Tongue (tissue), 2 donors: ENCODE results near the gene PIGU. TPM values are rescaled to one million over a fixed set of nuclear protein-coding genes. Genes with fewer than 3 reads are reported as not detected.
"Not testable (repeated sequence)": the region's sequence is repeated elsewhere in the genome, so short reads cannot be mapped to it uniquely, and the experiment has no call there.

Experiments used
- DNase-seq: peaks from one replicate; pipeline ENCODE4 v3.0.0-alpha.2; 2015
- total RNA-seq: library from RNA; depleted of rRNA; stranded (reverse); fragments of >200 nt; gene quantifications from one replicate; pipeline ENCODE4 v1.2.3, GENCODE V29; 2014

Gene PIGU
- total RNA-seq, 1 donor from 2014 or later = 8.8 TPM

- no peak for DNase-seq
Observed at GRCh38 chr20:34706912-34707784, 30.3 kb upstream of the PIGU start.

- DNase-seq = no peak
Observed at GRCh38 chr20:34706302-34706875, 29.5 kb upstream of the PIGU start.

- DNase-seq = no peak
Observed at GRCh38 chr20:34705397-34706301, 28.8 kb upstream of the PIGU start.

GRCh38 chr20:34705008-34705396 lies 28.1 kb upstream of the PIGU start:
- no peak for DNase-seq

GRCh38 chr20:34704177-34705007 lies 27.5 kb upstream of the PIGU start, which contains the start of gene TP53INP2:
Gene TP53INP2, plus strand, starts transcription at chr20:34704344. Its CDS starts 4,396 bp downstream, at chr20:34708740.
- peak; percentile 93 for DNase-seq

- DNase-seq = peak; percentile 53
Observed at GRCh38 chr20:34703424-34704176, 26.7 kb upstream of the PIGU start.

- no peak for DNase-seq
Observed at GRCh38 chr20:34703061-34703423, 26.1 kb upstream of the PIGU start.

- DNase-seq = no peak
Observed at GRCh38 chr20:34701405-34702085, 24.7 kb upstream of the PIGU start.

GRCh38 chr20:34693414-34693813 lies 16.5 kb upstream of the PIGU start:
- DNase-seq = no peak

- no peak for DNase-seq
Observed at GRCh38 chr20:34691838-34692237, 14.9 kb upstream of the PIGU start.

GRCh38 chr20:34689486-34689885 lies 12.6 kb upstream of the PIGU start:
- DNase-seq = no peak

- DNase-seq = no peak
Observed at GRCh38 chr20:34683667-34684066, 6.8 kb upstream of the PIGU start.

GRCh38 chr20:34680586-34681175 lies 3.8 kb upstream of the PIGU start:
- no peak for DNase-seq

GRCh38 chr20:34675993-34676641 lies 775 bp downstream of the PIGU start:
- DNase-seq = no peak

- no peak for DNase-seq
Observed at GRCh38 chr20:34675561-34675960, 1.3 kb downstream of the PIGU start.

GRCh38 chr20:34673412-34673811 lies 3.5 kb downstream of the PIGU start:
- no peak for DNase-seq

- no peak for DNase-seq
Observed at GRCh38 chr20:34669094-34669493, 7.8 kb downstream of the PIGU start.

GRCh38 chr20:34664751-34665150 lies 12.1 kb downstream of the PIGU start:
- not testable (repeated sequence) for DNase-seq

- DNase-seq = no peak
Observed at GRCh38 chr20:34663213-34663943, 13.5 kb downstream of the PIGU start.
